A204.1 (cell line): ENCODE results near the gene PCYT2.
"Not testable (repeated sequence)": the region's sequence is repeated elsewhere in the genome, so short reads cannot be mapped to it uniquely, and the experiment has no call there.

Experiments
- FAIRE-seq: peaks from 2 replicates; lab custom pipeline; 2012; peaks lifted over from hg19 to GRCh38; lab: Jason Lieb, UNC

The PCYT2 gene

GRCh38 chr17:81927152-81927652 lies 16.0 kb upstream of the PCYT2 start:
- FAIRE-seq: no peak

- peak; percentile 19 for FAIRE-seq
Measured at GRCh38 chr17:81926451-81927151, 15.4 kb upstream of the PCYT2 start.

DNA sequence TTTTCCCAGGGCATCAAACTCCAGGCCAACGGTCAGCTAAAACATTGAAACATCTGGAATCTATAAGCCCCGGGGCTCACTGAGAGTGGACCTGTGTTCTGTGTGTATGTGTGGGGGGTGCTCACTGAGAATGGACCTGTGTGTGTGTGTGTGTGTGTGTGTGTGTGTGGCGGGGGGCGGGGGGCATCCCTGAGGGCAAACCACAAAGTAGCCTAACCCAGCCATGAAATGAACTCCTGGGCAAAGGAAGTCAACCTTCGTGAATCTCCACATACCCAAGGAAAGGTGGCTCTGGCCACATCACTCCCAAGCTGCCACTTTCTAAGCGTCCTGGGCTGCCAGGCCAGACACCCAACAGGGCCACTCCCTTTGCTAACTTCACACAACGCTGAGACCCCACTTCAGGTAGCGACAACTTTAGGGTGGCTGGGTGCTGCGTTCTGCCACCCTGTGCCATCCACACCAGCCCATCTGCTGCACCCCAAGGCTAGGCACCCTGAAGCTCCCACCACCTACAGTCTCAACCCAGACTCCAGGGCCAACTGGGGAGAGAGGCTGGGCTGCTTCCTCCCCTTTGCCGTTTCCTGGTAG lies 14.8 kb upstream of the PCYT2 start:
- FAIRE-seq: no peak

- no peak for FAIRE-seq
Measured at GRCh38 chr17:81924557-81925532, 13.6 kb upstream of the PCYT2 start.

DNA sequence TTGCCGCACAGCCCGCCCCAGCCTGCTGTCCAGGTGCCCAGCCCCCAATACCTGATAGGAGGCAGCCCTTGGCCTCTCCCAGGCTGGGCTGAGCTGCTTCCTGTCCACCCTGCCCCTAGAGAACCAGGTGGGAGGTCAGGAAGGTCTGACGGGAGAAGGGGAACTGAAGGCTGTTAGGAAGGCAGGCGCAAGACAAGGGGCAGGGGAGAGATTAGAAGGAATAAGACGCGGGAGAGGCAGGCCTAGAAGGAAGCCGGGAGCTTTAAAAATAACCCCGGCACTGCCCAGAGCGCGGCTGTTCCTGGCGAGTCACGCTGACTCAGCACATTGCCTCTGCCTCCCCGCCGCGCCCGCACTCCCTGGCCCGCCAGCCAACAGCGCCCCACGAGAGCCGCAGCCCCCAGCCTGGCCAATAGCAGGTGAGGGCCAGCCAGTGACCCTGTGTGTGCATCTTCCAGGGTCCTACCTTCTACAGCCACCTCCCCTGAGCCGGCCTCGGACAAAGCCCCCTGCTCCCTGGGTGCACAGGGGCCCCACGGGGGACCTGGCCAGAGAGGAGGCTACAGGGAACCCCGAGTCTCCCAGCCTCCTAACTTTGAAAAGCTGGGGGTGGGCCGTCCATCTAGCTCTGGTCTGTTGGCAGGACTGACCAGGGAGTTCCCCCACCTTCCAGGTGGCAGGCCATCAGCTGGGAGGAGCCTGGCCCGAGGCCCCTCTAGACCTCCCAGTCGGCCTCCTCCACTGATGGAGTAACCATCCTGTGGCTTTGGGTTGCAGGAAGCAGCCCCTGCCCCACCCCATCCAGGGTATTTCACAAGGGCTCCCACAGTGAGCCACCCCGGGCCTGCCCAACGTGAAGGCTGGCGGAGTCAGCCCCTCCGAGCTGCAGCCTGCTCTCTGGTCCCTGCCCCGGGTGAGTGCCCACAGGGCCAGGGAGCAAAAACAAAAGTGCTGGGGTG lies 12.4 kb upstream of the PCYT2 start:
- FAIRE-seq: no peak

- FAIRE-seq: no peak
Measured at GRCh38 chr17:81922566-81923301, 11.5 kb upstream of the PCYT2 start.

GRCh38 chr17:81921996-81922565 lies 10.9 kb upstream of the PCYT2 start:
- FAIRE-seq: no peak

DNA sequence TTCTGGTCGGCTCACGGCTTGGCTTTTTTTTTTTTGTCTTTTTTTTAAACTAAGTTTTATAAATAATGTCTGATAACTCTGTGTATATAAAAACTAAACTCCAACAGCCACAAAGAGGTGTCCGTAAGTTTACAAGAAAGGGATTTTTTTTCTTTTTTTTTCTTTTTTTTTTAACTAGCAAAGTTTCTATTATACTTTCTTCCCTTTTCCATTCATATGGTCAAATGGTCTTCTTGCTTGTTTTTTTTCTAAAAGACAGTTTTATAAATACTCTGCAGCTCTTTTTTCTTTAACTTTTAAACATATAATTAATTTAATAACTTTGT lies 10.3 kb upstream of the PCYT2 start:
- no peak for FAIRE-seq

GRCh38 chr17:81920612-81921536 lies 9.7 kb upstream of the PCYT2 start:
- FAIRE-seq: no peak

DNA sequence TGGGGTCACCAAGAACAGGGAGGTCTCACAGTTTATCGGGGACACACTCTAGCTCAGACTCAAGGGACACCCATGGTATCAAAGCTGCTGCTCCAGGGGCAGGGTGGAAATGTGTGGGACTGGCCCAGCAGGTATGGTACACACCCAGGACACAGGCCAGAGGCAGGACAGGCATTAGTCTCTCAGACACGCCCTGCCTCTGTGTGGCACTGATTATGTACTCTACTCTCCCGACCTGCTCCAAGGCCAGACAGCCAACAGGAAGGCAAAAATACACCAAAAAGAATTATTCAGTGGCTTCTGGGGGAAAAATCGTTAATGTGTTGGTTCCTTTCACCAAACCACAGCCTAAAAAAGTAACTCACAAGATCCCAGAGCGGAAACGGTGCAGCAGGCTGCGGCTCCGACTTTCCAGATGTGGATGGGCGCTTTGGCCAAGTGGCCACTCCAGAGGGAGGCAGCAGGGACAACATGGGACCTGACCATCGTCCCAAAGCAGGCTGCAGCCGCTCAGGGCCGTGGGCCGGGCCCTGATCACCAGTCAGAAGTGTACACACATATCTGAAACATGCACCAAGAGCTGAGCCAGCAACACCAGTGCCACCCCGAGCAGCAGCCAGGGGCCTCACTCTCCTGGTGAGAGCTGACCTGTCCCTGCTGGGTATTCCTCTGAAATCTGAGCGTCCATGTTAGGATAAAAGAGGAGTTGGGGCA lies 7.8 kb upstream of the PCYT2 start:
- FAIRE-seq: no peak

GRCh38 chr17:81918333-81918669 lies 7.1 kb upstream of the PCYT2 start:
- FAIRE-seq: not testable (repeated sequence)

- no peak for FAIRE-seq
Measured at GRCh38 chr17:81917565-81918332, 6.5 kb upstream of the PCYT2 start, which contains the start of gene SIRT7. Gene SIRT7, minus strand, starts transcription at chr17:81918176. Its CDS starts 45 bp downstream, at chr17:81918131.

DNA sequence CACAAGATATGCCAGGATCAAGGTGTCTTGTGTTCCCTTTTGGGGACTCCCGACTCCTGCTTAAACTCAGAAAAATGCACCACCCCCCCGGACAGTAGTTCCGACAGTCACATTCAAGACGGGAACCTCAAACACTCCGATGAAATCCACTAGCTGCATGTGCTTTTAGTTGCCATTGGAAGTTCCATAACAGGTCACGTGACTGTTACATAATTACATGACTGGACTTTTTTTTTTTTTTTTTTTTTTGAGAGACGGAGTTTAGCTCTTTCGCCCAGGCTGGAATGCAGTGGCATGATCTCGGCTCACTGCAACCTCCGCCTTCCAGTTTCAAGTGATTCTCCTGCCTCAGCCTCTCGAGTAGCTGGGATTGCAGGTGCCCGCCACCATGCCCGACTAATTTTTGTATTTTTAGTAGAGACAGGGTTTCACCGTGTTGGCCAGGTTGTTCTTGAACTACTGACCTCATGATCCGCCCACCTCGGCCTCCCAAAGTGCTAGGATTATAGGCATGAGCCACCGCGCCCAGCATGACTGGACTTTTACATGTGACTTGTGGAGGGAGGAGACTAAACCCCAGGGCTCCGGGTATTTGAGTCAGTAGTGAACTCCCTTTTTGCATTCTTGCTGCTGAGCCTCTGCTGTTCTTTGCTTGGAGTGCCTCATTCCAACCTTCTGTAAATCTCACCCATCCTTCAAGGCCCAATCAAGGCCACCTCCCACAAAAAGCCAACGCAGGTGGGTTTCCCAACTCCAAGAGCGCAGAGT lies 5.2 kb upstream of the PCYT2 start:
- FAIRE-seq: no peak

- no peak for FAIRE-seq
Measured at GRCh38 chr17:81915331-81915730, 4.1 kb upstream of the PCYT2 start.

- FAIRE-seq: no peak
Measured at GRCh38 chr17:81914103-81914850, 3.1 kb upstream of the PCYT2 start.

GRCh38 chr17:81913394-81914102 lies 2.3 kb upstream of the PCYT2 start:
- FAIRE-seq: no peak
